NCI-H2196 treated with DMSO at 0.1 percent for 48 hours (cell line): ENCODE data around the gene MAP2.
A peak's percentile ranks its signal among the peaks of the same experiment; 100 is the strongest.

Experiments
- DNase-seq: peaks from one replicate; lab custom pipeline; 2025; ENCODE audit not compliant: unreplicated experiment; lab: John Stamatoyannopoulos, UW

The MAP2 gene

GRCh38 chr2:209423562-209424198 lies at the start of gene MAP2:
MAP2 (plus strand) TSS chr2:209424047; CDS start chr2:209653171, 229,124 bp downstream.
- DNase-seq: peak; percentile 83

- no peak for DNase-seq
These were observed 47.2 kb upstream of the MAP2 start for GRCh38 chr2:209376686-209377085.

GRCh38 chr2:209380293-209380692 lies 43.6 kb upstream of the MAP2 start:
- peak; percentile 25 for DNase-seq

- DNase-seq: no peak
These were observed 42.8 kb upstream of the MAP2 start for GRCh38 chr2:209381091-209381490.

GRCh38 chr2:209382775-209383174 lies 41.1 kb upstream of the MAP2 start:
- DNase-seq: no peak

- peak; percentile 14 for DNase-seq
These were observed 40.6 kb upstream of the MAP2 start for GRCh38 chr2:209383212-209383611.

- no peak for DNase-seq
These were observed 36.5 kb upstream of the MAP2 start for GRCh38 chr2:209387389-209387788.

- DNase-seq: no peak
These were observed 35.3 kb upstream of the MAP2 start for GRCh38 chr2:209388446-209389037.

GRCh38 chr2:209389171-209389618 lies 34.7 kb upstream of the MAP2 start:
- DNase-seq: no peak

GRCh38 chr2:209390839-209391238 lies 33.0 kb upstream of the MAP2 start:
- DNase-seq: no peak

- no peak for DNase-seq
These were observed 32.0 kb upstream of the MAP2 start for GRCh38 chr2:209391776-209392401.

GRCh38 chr2:209395229-209395628 lies 28.6 kb upstream of the MAP2 start:
- no peak for DNase-seq

- no peak for DNase-seq
These were observed 28.2 kb upstream of the MAP2 start for GRCh38 chr2:209395652-209396051.

- no peak for DNase-seq
These were observed 25.4 kb upstream of the MAP2 start for GRCh38 chr2:209398463-209398862.

GRCh38 chr2:209401788-209402187 lies 22.1 kb upstream of the MAP2 start:
- no peak for DNase-seq

- DNase-seq: no peak
These were observed 12.6 kb upstream of the MAP2 start for GRCh38 chr2:209411296-209411695.

- DNase-seq: no peak
These were observed 12.1 kb upstream of the MAP2 start for GRCh38 chr2:209411718-209412117.

GRCh38 chr2:209413311-209414014 lies 10.4 kb upstream of the MAP2 start:
- no peak for DNase-seq

GRCh38 chr2:209416913-209417312 lies 6.9 kb upstream of the MAP2 start:
- no peak for DNase-seq

- DNase-seq: peak; percentile 13
These were observed 1.6 kb upstream of the MAP2 start for GRCh38 chr2:209422191-209422754.

GRCh38 chr2:209424199-209424701 lies 403 bp downstream of the MAP2 start:
- DNase-seq: peak; percentile 37
